ENCODE measurements around the gene MUL1.

MUL1 gene

DNA sequence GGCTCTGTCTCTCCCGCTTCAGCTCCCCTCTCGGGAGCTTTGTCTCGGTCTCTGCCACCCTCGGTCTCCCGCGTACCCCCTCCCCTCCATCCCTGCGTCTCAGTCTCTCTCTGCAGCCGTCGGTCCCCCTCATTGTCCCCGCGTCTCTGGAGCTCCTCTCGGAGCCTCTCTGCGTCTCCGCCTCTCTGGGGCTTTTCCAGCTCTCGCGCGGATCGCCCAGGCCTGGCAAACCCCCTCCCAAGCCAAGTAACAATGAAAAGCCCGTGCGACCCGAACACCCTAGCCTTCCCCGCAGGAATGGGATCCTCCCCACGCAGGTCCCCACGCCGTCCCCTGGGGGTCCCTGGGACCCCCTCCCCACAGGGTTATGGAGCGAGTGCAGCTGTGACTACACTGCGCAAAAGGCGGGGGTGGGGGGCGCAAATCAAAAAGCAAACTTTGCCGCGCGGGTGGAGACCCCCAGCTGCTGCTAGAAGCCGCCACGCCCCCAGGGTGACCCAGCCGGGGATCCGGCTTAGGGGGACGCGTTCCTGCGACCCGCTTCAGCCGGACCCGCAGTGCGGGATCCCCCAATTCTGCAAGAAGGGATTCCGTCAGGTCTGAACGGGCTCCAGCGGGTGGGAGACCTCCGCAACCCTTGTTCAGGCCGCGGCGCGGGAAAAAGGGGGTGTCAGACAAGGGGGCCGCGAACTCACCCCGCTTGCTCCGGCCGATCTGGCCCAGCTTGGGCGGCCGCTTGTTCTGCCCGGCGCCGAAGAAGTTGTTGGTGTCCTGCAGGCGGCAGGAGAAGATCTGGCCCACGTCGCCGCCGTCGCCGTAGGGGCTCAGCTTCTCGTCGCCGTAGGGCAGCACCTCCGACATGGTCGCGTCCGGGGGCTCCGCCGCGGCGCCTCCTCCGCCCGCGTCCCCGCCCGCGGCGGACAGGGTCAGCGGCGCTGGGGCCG lies 23.2 kb downstream of the MUL1 start:
- no peak for DNase-seq

DNA sequence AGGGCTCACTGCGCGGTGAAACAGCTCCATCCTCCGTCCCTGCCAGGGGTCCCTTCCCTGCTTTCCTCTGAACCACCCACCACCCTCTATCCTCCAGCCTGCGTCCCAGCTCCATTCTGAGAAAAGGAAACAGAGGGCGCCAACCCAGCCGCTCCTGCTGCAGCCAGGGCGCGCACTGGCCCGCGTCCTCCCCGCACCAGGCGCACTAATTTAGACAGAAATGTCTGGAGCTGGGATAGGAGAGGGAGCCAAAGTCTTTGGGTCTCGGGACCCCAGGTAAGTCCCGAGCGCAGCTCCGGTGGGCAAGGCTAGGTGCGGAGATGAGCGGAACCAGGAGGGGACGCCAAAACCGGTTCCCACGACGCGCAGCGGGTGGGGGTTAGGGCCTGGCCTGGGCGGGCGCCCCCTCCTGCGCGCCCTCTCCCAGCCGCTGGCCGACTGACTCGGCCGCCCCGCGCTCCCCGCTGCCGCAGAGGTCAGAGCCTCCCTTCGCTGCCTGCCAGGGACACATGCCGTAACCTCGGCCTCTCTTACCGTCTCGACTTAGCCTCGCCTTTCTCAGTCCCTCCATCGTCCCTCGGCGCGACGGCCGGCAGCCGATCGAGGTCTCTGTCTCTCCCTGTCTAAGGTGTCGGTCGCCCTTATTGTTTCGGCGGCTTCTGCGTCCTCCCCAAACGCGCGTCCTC lies 24.0 kb downstream of the MUL1 start:
- DNase-seq, result no peak

- no peak for DNase-seq
Measured at GRCh38 chr1:20483098-20483832, 24.7 kb downstream of the MUL1 start.

DNA sequence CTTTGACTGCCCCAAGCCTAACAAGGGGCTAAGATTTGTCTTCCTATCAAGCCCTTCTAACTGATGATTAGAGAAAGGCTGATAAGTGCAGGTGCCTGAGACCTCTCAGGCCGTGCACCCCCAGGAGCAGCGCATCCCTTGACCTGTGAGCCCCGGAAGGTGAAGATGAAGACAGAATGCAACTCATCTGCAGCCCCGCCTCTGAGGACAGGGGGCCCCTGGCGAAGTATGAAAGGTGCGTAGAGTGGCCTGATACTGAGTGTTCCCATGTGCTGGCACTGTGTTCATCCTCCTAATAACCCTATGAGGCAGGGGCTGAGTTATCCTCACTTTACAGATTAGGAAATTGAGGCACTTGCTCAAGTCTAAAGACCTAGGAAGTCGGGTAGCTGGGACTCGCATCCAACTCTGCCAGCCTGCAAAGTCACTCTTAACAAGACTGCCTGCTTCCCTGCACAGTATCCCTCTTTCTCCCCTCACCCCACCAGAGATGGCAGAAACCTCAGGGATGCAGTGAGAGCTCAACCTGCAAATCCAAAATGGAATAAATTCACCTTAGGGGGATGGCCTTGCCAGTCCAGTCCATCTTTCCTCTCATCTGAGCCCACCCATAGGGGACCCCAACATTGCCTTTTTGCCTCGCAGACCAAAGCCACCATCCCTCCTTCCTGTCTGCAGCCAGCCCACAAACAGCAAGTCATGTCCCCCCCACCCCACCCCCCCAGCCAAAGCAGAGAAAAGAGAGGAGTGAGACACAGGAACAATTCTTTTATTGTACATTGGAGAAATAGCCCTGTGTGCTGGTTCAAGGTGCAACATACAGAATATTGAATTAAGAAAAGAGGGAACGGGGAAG lies 26.1 kb downstream of the MUL1 start:
- DNase-seq, result no peak

DNA sequence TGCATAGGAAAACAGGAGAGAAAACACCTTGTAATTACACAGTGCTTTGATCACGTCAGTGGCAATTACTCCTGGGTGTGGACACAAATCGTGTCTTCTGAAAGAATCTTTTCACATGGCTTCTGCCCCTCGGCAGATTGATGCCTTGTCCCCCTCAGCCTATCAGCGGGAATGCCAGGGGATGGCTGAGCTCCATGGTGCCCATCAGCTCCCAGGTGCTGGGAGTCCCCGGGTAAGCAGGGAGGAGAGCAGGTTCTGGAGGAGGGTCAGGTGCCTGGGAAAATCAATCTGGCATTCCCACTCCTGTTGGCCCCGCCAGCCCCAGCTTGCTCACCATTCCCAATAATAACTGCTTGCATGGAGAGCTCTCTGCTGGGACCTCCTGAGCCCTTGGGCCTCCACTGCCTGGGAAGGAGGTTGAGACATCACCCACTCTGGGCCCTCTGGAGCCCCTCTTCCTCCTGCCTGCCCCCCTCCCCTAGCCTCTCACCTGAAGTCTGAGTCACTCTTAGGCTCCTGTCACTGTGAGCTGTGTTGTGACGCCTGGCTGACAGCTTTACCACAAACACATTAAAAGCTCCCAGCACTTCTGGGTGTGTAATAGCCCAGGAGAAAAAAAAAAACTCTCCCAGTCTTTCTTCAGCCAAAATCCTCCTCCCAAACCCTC lies 26.9 kb downstream of the MUL1 start:
- DNase-seq, result no peak

- no peak for DNase-seq
Measured at GRCh38 chr1:20480243-20480944, 27.6 kb downstream of the MUL1 start.

GRCh38 chr1:20479840-20480239 lies 28.1 kb downstream of the MUL1 start:
- DNase-seq, result no peak

GRCh38 chr1:20478057-20478635 lies 29.8 kb downstream of the MUL1 start:
- DNase-seq, result no peak

GRCh38 chr1:20477348-20478056 lies 30.4 kb downstream of the MUL1 start:
- DNase-seq, result no peak

DNA sequence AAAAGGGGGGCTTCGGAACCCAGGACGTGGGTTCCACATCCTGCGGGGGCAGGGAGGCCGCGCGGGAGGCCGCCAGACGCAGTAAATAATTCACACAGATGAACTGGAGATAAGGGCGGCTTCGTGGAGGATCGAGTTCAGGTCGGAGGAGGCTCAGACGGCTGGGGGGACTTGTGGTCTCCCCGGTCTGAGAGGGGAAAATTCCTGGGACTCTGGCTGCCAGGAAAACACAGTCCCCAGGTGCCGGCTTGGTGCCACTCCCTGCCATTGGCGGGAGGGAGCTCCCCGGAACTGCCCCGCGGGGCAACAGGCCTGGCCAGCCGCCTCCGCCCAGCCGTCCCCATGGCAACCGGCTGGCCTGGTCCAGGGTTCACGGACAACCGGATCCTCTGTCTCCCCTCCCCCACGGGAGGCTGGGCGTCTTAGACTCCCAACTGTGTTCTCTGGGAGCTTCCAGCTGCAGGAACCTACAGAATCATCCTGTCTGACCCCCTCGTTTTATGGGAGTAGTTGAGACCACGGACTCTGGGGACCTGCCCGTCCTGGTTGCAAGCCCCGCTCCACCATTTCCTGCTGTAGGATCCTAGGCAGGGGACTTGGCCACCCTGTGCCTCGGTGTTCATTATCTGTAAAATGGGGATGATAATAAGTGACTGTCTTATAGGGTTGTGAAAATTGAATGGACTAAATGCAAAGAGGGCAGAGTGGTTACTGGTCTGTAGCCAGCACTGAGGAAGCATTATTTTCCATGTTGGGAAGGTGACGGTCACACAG lies 31.5 kb downstream of the MUL1 start:
- DNase-seq, result no peak

- no peak for DNase-seq
Measured at GRCh38 chr1:20474996-20475395, 33.0 kb downstream of the MUL1 start.

GRCh38 chr1:20474333-20474975 lies 33.5 kb downstream of the MUL1 start:
- no peak for DNase-seq

GRCh38 chr1:20473894-20474293 lies 34.1 kb downstream of the MUL1 start:
- DNase-seq, result no peak

DNA sequence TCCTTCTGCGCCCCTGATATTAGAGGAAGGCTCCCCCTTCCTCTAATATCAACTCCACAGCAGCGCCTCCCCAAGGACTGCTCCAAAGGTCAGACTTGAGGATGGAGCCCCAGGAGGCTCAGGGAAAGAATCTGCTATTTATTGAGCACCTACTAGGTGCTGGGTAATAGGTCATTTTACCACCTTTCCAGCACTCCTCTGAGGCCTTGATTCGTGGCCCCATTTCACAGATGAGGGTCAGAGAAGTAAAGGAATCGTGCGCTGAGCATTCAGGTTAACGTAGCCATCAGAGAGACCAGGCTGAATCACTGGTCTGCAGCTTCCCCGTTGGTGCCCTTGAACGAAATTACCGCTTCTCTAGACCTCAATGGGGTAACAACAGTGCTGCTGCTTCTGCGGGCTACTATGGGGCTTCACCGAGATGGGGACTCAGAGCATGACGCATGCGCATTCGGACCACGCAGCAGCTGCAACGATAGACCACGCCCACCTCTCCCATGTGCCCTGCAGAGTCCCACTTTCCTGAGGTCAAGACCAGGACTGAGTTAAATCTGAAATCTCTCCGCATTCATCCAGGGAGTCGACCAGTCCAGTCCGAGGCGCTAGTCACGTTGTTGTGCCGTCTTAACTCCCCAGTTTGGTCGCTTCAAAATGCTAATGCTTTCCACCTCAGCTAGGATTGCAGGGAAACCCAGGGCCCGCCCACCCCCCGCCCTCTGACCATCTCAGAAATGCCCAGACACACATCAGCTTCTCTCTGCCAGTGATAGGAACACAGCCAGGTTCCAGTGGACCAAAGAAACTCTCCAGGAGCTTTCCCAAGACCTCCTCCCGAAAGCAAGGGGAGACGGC lies 34.9 kb downstream of the MUL1 start:
- DNase-seq, result no peak

- no peak for DNase-seq
Measured at GRCh38 chr1:20472121-20472520, 35.8 kb downstream of the MUL1 start.

DNA sequence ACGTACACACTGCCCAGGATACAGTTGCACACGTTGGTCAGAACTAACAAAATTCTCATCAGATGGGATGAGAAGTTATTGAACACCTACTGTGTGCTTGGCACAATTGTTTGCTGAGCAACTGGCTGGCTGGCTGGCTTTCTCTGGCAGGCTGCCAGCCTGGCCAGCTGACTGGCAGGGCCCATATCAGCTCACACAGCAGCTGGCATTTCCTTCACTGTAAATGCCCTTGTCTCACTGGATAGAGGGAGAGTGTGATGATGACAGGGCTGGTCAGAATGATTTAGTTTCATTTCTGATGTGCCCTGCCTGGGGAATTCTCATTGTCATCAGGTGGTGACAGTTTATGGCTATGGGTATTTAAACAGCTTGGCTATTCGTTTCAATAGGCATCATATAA lies 37.8 kb downstream of the MUL1 start:
- no peak for DNase-seq

- DNase-seq, result no peak
Measured at GRCh38 chr1:20469406-20470076, 38.4 kb downstream of the MUL1 start.

Data from T-helper 9 cell (primary cell).